IMR-90 (cell line): ENCODE results near the gene OGA. TPM values are rescaled to one million over a fixed set of nuclear protein-coding genes. Genes with fewer than 3 reads are reported as not detected.

Source experiments
- ATAC-seq: fragments of 200-7000 bp; cut with Tn5 transposase; 2 replicates; pipeline ENCODE4 v1.9.1; 2020; ENCODE audit warnings: low read depth, mild to moderate bottlenecking, moderate library complexity
- BruUV-seq: library from RNA; stranded (reverse); fragments of 400-500 nt; replicated peaks from 2 replicates; lab custom pipeline; 2021; lab: Mats Ljungman, UMichigan
- CTCF ChIA-PET: fragments of 300-600 bp; formaldehyde crosslinking; extraction: SDS; loops from one replicate; lab custom pipeline; 2021; ENCODE audit warnings: antibody characterized with exemption; lab: Yijun Ruan, JAX
- POLR2A ChIA-PET: fragments of 300-600 bp; sonication (Branson Sonifier 250); formaldehyde crosslinking; loops from one replicate; lab custom pipeline; 2022; ENCODE audit warnings: antibody characterized with exemption; ENCODE audit not compliant: unreplicated experiment; lab: Charles Lee
- DNase-seq: peaks from one replicate; pipeline ENCODE4 v3.0.0; 2013
- H2AFZ ChIP-seq: replicated peaks from 2 replicates; pipeline ENCODE3; 2013; ENCODE audit warnings: low read length, mild to moderate bottlenecking; ENCODE audit not compliant: poor library complexity
- H2AK5ac ChIP-seq: 2 replicates; pipeline ENCODE4 v1.6.1; 2013; ENCODE audit warnings: low read depth, low read length, inconsistent platforms
- H2AK9ac ChIP-seq: replicated peaks from 2 replicates; pipeline ENCODE3; 2013; ENCODE audit warnings: mild to moderate bottlenecking, low read depth, low read length, moderate library complexity; ENCODE audit not compliant: poor library complexity
- H2BK120ac ChIP-seq: 2 replicates; pipeline ENCODE4 v1.6.1; 2013; ENCODE audit warnings: low read depth, low read length, inconsistent platforms
- H2BK15ac ChIP-seq: 3 replicates; pipeline ENCODE4 v1.6.1; 2013; ENCODE audit warnings: low read depth, low read length, inconsistent platforms
- H2BK20ac ChIP-seq: 2 replicates; pipeline ENCODE4 v1.6.1; 2013; ENCODE audit warnings: low read depth, mild to moderate bottlenecking, inconsistent platforms, low read length, moderate library complexity
- H2BK5ac ChIP-seq: 2 replicates; pipeline ENCODE4 v1.6.1; 2013; ENCODE audit warnings: mild to moderate bottlenecking, low read depth, low read length, inconsistent platforms; ENCODE audit not compliant: poor library complexity, severe bottlenecking
- H3K14ac ChIP-seq: replicated peaks from 2 replicates; pipeline ENCODE4 v1.6.1; 2013; ENCODE audit warnings: low read depth, low read length, inconsistent platforms
- H3K18ac ChIP-seq: 2 replicates; pipeline ENCODE4 v1.6.1; 2013; ENCODE audit warnings: low read depth, low read length, control low read depth
- H3K23ac ChIP-seq: 2 replicates; pipeline ENCODE4 v1.6.1; 2013; ENCODE audit warnings: low read depth, low read length, inconsistent platforms
- H3K27ac ChIP-seq: 2 replicates; pipeline ENCODE4 v1.5.1; 2013; ENCODE audit warnings: mild to moderate bottlenecking, control low read depth, low read length; ENCODE audit not compliant: insufficient read depth
- H3K27me3 ChIP-seq: 2 replicates; pipeline ENCODE4 v1.6.1; 2013; ENCODE audit warnings: low read length; ENCODE audit not compliant: control insufficient read depth, insufficient read depth
- H3K36me3 ChIP-seq: 2 replicates; pipeline ENCODE4 v1.6.1; 2013; ENCODE audit warnings: low read length, mixed read lengths; ENCODE audit not compliant: control insufficient read depth, insufficient read depth
- H3K4ac ChIP-seq: 2 replicates; pipeline ENCODE4 v1.6.1; 2013; ENCODE audit warnings: low read depth, low read length, inconsistent platforms
- H3K4me1 ChIP-seq: 2 replicates; pipeline ENCODE4 v1.6.1; 2013; ENCODE audit warnings: low read length, mixed read lengths; ENCODE audit not compliant: control insufficient read depth, insufficient read depth
- H3K4me2 ChIP-seq: 2 replicates; pipeline ENCODE4 v1.6.1; 2013; ENCODE audit warnings: low read depth, mild to moderate bottlenecking, control low read depth, low read length, moderate library complexity
- H3K4me3 ChIP-seq: 2 replicates; pipeline ENCODE4 v1.5.1; 2013; ENCODE audit warnings: low read depth, mild to moderate bottlenecking, control low read depth, low read length, moderate library complexity; ENCODE audit not compliant: insufficient read depth
- H3K56ac ChIP-seq: 2 replicates; pipeline ENCODE4 v1.6.1; 2013; ENCODE audit warnings: low read length, inconsistent platforms; ENCODE audit not compliant: insufficient read depth; ENCODE audit errors: extremely low read depth
- H3K79me1 ChIP-seq, 2 experiments: 2 replicates each; pipeline ENCODE4 v1.6.1; 2013; ENCODE audit warnings: low read length in 2 of 2, inconsistent platforms in 1 of 2, low read depth in 1 of 2
- H3K9ac ChIP-seq: 2 replicates; pipeline ENCODE4 v1.6.1; 2013; ENCODE audit warnings: low read depth, low read length, control low read depth
- H3K9me1 ChIP-seq: 2 replicates; pipeline ENCODE4 v1.6.1; 2013; ENCODE audit warnings: low read length, inconsistent platforms; ENCODE audit not compliant: insufficient read depth
- H3K9me3 ChIP-seq: 2 replicates; pipeline ENCODE4 v1.6.1; 2013; ENCODE audit warnings: low read length; ENCODE audit not compliant: control insufficient read depth, insufficient read depth
- H4K20me1 ChIP-seq: 2 replicates; pipeline ENCODE4 v1.6.1; 2013; ENCODE audit warnings: low read length, inconsistent platforms; ENCODE audit not compliant: insufficient read depth
- H4K5ac ChIP-seq: 2 replicates; pipeline ENCODE4 v1.6.1; 2013; ENCODE audit warnings: mild to moderate bottlenecking, low read depth, low read length, control low read depth
- H4K8ac ChIP-seq, 2 experiments: 2 replicates each; pipeline ENCODE4 v1.6.1; 2013; ENCODE audit warnings: low read depth in 2 of 2, low read length in 2 of 2, control low read depth in 1 of 2, inconsistent platforms in 1 of 2
- H4K91ac ChIP-seq: 2 replicates; pipeline ENCODE4 v1.6.1; 2013; ENCODE audit warnings: low read depth, low read length, inconsistent platforms; ENCODE audit not compliant: insufficient read depth
- BHLHE40 ChIP-seq: fragments of 150-350 bp; IDR thresholded peaks from 2 replicates; pipeline ENCODE4 v1.6.1; 2016; ENCODE audit warnings: mild to moderate bottlenecking, low read depth, low read length
- CHD1 ChIP-seq: IDR thresholded peaks from 2 replicates; pipeline ENCODE4 v1.6.1; 2012; ENCODE audit warnings: low read depth, low read length, improper control_type of control experiment
- CTCF ChIP-seq: conservative IDR thresholded peaks from 2 replicates; pipeline ENCODE4 v1.5.1; 2012; ENCODE audit warnings: mild to moderate bottlenecking, low read depth, low read length, improper control_type of control experiment
- MAFK ChIP-seq: IDR thresholded peaks from 2 replicates; pipeline ENCODE4 v1.6.1; 2012; ENCODE audit warnings: low read depth, low read length, improper control_type of control experiment
- MAZ ChIP-seq: IDR thresholded peaks from 2 replicates; pipeline ENCODE4 v1.6.1; 2012; ENCODE audit warnings: low read depth, mild to moderate bottlenecking, low read length, improper control_type of control experiment, moderate library complexity, borderline replicate concordance
- MXI1 ChIP-seq: IDR thresholded peaks from 2 replicates; pipeline ENCODE4 v1.6.1; 2012; ENCODE audit warnings: low read depth, mild to moderate bottlenecking, low read length, moderate library complexity, borderline replicate concordance
- NFE2L2 ChIP-seq: fragments of 150-350 bp; IDR thresholded peaks from 2 replicates; pipeline ENCODE4 v1.6.1; 2016; ENCODE audit warnings: low read depth, mild to moderate bottlenecking, low read length
- POLR2A ChIP-seq: IDR thresholded peaks from 2 replicates; pipeline ENCODE4 v1.6.1; 2012; ENCODE audit warnings: mild to moderate bottlenecking, low read depth, low read length
- RAD21 ChIP-seq: IDR thresholded peaks from 2 replicates; pipeline ENCODE4 v1.6.1; 2012; ENCODE audit warnings: low read length, improper control_type of control experiment
- RFX5 ChIP-seq: IDR thresholded peaks from 2 replicates; pipeline ENCODE4 v1.8.0; 2012; ENCODE audit warnings: low read depth, mild to moderate bottlenecking, low read length, moderate library complexity
- WGBS, 2 experiments: methylation state at CpG; one replicate each; pipeline versions ENCODE4 v1.1.5 to v1.1.7; 2013; ENCODE audit warnings: missing lambda C conversion rate in 2 of 2; ENCODE audit not compliant: insufficient read length in 1 of 2; ENCODE audit errors: extremely low coverage in 2 of 2; 5-methylcytosine and 5-hydroxymethylcytosine counted together
- dilution Hi-C: fragments of 300-500 bp; cut with HindIII; formaldehyde crosslinking; loops from one replicate; pipeline ENCODE4 v1.14.3; 2018; ENCODE audit warnings: low sequenced_read_pairs; ENCODE audit not compliant: unreplicated experiment
- in situ Hi-C: fragments of 300-500 bp; cut with MboI; formaldehyde crosslinking; loops from 3 replicates; pipeline ENCODE4 v1.14.3; 2019; ENCODE audit warnings: low sequenced_read_pairs, inconsistent platforms, mixed read lengths
- intact Hi-C: fragments of 100-400 bp; cut with micrococcal nuclease; formaldehyde crosslinking; loops from 2 replicates; pipeline ENCODE4 v1.10.0; 2022
- polyA plus RNA-seq, 3 experiments: library from polyadenylated mRNA; depleted of rRNA; stranded (reverse); fragments of >200 nt; gene quantifications; 2 replicates each; pipeline ENCODE4 v1.2.3, GENCODE V29; 2012; ENCODE audit warnings: low replicate concordance in 1 of 3
- total RNA-seq: library from RNA; depleted of rRNA; stranded (reverse); fragments of >200 nt; gene quantifications from 2 replicates; pipeline ENCODE4 v1.2.3, GENCODE V29; 2012

The OGA gene
- total and polyA plus RNA-seq, 2 of the 4 experiments (the other 2 are of a cell fraction) = 42.5 to 62.9 TPM

DNA sequence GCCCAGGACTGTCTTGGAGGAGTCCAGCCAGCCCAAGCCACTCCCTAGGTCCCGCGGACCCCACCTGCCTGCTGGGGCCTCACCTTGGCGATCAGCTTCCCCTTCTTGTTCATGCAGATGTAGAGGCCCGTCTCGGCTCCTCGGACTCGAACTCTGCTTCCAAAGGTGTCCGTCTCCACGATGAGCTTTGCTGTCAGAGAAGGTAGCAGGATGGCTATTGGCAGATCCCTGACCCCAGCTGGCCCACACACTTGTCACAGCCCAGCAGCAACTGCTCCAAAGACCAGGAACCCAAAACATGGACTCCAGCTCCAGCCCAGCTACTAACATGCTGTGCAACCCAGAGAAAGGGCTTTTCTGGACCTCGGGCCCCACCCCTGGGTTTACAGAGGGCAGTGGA lies 46.9 kb downstream of the OGA start:
- Histone ChIP-seq H2AK9ac (no peak overlapping the region), H2AFZ (no peak overlapping the region), H3K9me1 (no peaks in the 10 kb centered on the region), H3K27me3 (peaks cover 88% of the 10 kb centered on the region), H4K20me1 (no peaks in the 10 kb centered on the region), H3K27ac (no peak overlapping the region), H3K4me3 (no peak overlapping the region), H3K79me1 (no peaks in the 10 kb centered on the region), H3K9ac (no peak overlapping the region), H3K56ac (no peak overlapping the region), H3K23ac (no peak overlapping the region), H3K14ac (no peak overlapping the region), H2BK20ac (no peak overlapping the region), H2AK5ac (no peak overlapping the region), H4K8ac (no peak overlapping the region), H2BK5ac (no peak overlapping the region), H4K91ac (no peak overlapping the region), H3K9me3 (no peaks in the 10 kb centered on the region), H4K5ac (no peak overlapping the region), H3K36me3 (no peaks in the 10 kb centered on the region), H3K18ac (no peak overlapping the region), H2BK120ac (no peak overlapping the region), H3K4ac (no peak overlapping the region), H2BK15ac (no peak overlapping the region), H3K4me2 (no peak overlapping the region), H3K4me1 (peaks cover 2% of the 10 kb centered on the region; the same call in 1 of the 2 replicates)
- in situ Hi-C loops = no loop called here
- POLR2A ChIA-PET = interaction anchor here (0.5 kb wide), 1 partner anchor 50 kb away, joined by 5 read pairs; no protein-coding TSS in a partner anchor
- DNase-seq (no peak), ATAC-seq (no peak)
- intact Hi-C loops = no loop called here
- 92% methylated on average over 4 of the region's 10 CpGs; no CpG with 5 or more reads in 1 of the 2 experiments for WGBS, 2 experiments
- dilution Hi-C loops = no loop called here
- CTCF ChIA-PET = interaction anchor here (0.7 to 2.6 kb wide), 2 partner anchors 10 to 169 kb away, joined by 3 to 6 read pairs; no protein-coding TSS in a partner anchor
- TF ChIP-seq MAFK (no peak), NFE2L2 (no peak), RAD21 (no peak), CHD1 (no peak), RFX5 (no peak), MAZ (no peak), MXI1 (no peak), POLR2A (no peak), CTCF (no peak), BHLHE40 (no peak)
- BruUV-seq = no TSS peak
